GM18867 (cell line): Measurements from ENCODE around the gene NFIA.

Experiments
- ATAC-seq: cut with Tn5 transposase; IDR thresholded peaks from one replicate; pipeline ENCODE4 v1.9.1; 2021; ENCODE audit warnings: mild to moderate bottlenecking, moderate library complexity; ENCODE audit not compliant: unreplicated experiment

Gene NFIA

GRCh38 chr1:61174060-61174795, 91.9 kb downstream of the NFIA start:
- peak; percentile 67 for ATAC-seq

- no peak for ATAC-seq
These were observed 93.6 kb downstream of the NFIA start for GRCh38 chr1:61175976-61176375.

- ATAC-seq = no peak
These were observed 99.0 kb downstream of the NFIA start for GRCh38 chr1:61181067-61182038.

GRCh38 chr1:61182049-61182448, 99.7 kb downstream of the NFIA start:
- ATAC-seq = no peak

- no peak for ATAC-seq
These were observed 100.1 kb downstream of the NFIA start for GRCh38 chr1:61182480-61182879.

- no peak for ATAC-seq
These were observed 101.2 kb downstream of the NFIA start for GRCh38 chr1:61183471-61184039.

GRCh38 chr1:61184040-61184713, 101.8 kb downstream of the NFIA start:
- ATAC-seq = no peak

GRCh38 chr1:61184714-61185106, 102.3 kb downstream of the NFIA start:
- ATAC-seq = no peak

- no peak for ATAC-seq
These were observed 104.4 kb downstream of the NFIA start for GRCh38 chr1:61186753-61187152.

GRCh38 chr1:61187352-61188086, 105.2 kb downstream of the NFIA start:
- ATAC-seq = no peak

- ATAC-seq = no peak
These were observed 107.8 kb downstream of the NFIA start for GRCh38 chr1:61190153-61190552.

- ATAC-seq = no peak
These were observed 108.5 kb downstream of the NFIA start for GRCh38 chr1:61190618-61191432.

GRCh38 chr1:61191433-61191720, 109.0 kb downstream of the NFIA start:
- ATAC-seq = no peak

- ATAC-seq = no peak
These were observed 110.4 kb downstream of the NFIA start for GRCh38 chr1:61192663-61193330.

- ATAC-seq = no peak
These were observed 111.4 kb downstream of the NFIA start for GRCh38 chr1:61193808-61194207.

GRCh38 chr1:61198554-61198953, 116.2 kb downstream of the NFIA start:
- no peak for ATAC-seq

GRCh38 chr1:61201035-61201434, 118.7 kb downstream of the NFIA start:
- no peak for ATAC-seq

GRCh38 chr1:61202854-61203598, 120.7 kb downstream of the NFIA start:
- ATAC-seq = no peak

GRCh38 chr1:61204528-61204927, 122.2 kb downstream of the NFIA start:
- no peak for ATAC-seq
